Endodermal cell (in vitro differentiated cells): ENCODE results near the gene PLA2G4D. TPM values are rescaled to one million over a fixed set of nuclear protein-coding genes. Genes with fewer than 3 reads are reported as not detected.
A peak's percentile ranks its signal among the peaks of the same experiment; 100 is the strongest.

ENCODE experiments used
- DNase-seq: peaks from one replicate; pipeline ENCODE4 v3.0.0-alpha.2; 2017
- H3K27ac ChIP-seq: 2 replicates; pipeline ENCODE4 v1.5.1; 2013; ENCODE audit warnings: mild to moderate bottlenecking, low read depth, low read length, moderate library complexity
- H3K27me3 ChIP-seq: 2 replicates; pipeline ENCODE4 v1.6.1; 2013; ENCODE audit warnings: mild to moderate bottlenecking, low read length, moderate library complexity; ENCODE audit not compliant: insufficient read depth, control insufficient read depth, poor library complexity, severe bottlenecking
- H3K36me3 ChIP-seq: 2 replicates; pipeline ENCODE4 v1.7.0; 2013; ENCODE audit warnings: mild to moderate bottlenecking, low read length, moderate library complexity; ENCODE audit not compliant: control insufficient read depth, insufficient read depth
- H3K4me1 ChIP-seq: one replicate; pipeline ENCODE4 v1.7.0; 2013; ENCODE audit warnings: low read length; ENCODE audit not compliant: control insufficient read depth, insufficient read depth
- H3K4me3 ChIP-seq: 2 replicates; pipeline ENCODE4 v1.5.1; 2013; ENCODE audit warnings: mild to moderate bottlenecking, low read length, moderate library complexity
- H3K9ac ChIP-seq: 2 replicates; pipeline ENCODE4 v1.6.1; 2013; ENCODE audit warnings: mild to moderate bottlenecking, low read length, moderate library complexity; ENCODE audit not compliant: poor library complexity, severe bottlenecking; ENCODE audit errors: extremely low read depth
- H3K9me3 ChIP-seq: 2 replicates; pipeline ENCODE4 v1.6.1; 2013; ENCODE audit warnings: mild to moderate bottlenecking, low read length, moderate library complexity; ENCODE audit not compliant: control insufficient read depth
- H3K27ac Mint-ChIP-seq: 2 replicates; pipeline ENCODE4 v1.8.0; 2020; ENCODE audit warnings: mixed read lengths
- H3K27me3 Mint-ChIP-seq: 2 replicates; pipeline ENCODE4 v1.8.0; 2021; ENCODE audit warnings: mild to moderate bottlenecking, mixed read lengths; ENCODE audit not compliant: insufficient read depth
- H3K36me3 Mint-ChIP-seq: 2 replicates; pipeline ENCODE4 v1.8.0; 2020; ENCODE audit warnings: low read depth, mixed read lengths
- H3K4me1 Mint-ChIP-seq: 2 replicates; pipeline ENCODE4 v1.8.0; 2020; ENCODE audit warnings: mixed read lengths
- H3K4me3 Mint-ChIP-seq: 2 replicates; pipeline ENCODE4 v1.8.0; 2020; ENCODE audit warnings: mild to moderate bottlenecking, moderate library complexity, mixed read lengths
- H3K9me3 Mint-ChIP-seq: 2 replicates; pipeline ENCODE4 v1.8.0; 2020; ENCODE audit warnings: mild to moderate bottlenecking, mixed read lengths
- CTCF ChIP-seq: fragments of 200-600 bp; sonication (generic); conservative IDR thresholded peaks from 2 replicates; pipeline ENCODE4 v1.5.0; 2021; ENCODE audit warnings: antibody characterized with exemption, mild to moderate bottlenecking
- WGBS, 2 experiments: methylation state at CpG; one replicate each; pipeline versions ENCODE4 v1.1.5 to v1.1.7; 2013; ENCODE audit warnings: missing lambda C conversion rate in 2 of 2, mixed read lengths in 1 of 2; ENCODE audit not compliant: insufficient coverage in 1 of 2, insufficient read length in 1 of 2; 5-methylcytosine and 5-hydroxymethylcytosine counted together
- total RNA-seq, 2 donors: library from RNA; stranded (reverse); fragmentation: NEBNext Ultra II Directional in 1 of 2; extraction: Animal tissue kit (Norgen Biotek cat#: 25700) in 1 of 2; gene quantifications; 2 replicates in 1 of 2; 3 replicates in 1 of 2; pipeline ENCODE4 v1.2.1, GENCODE V29; 2021

The PLA2G4D gene
- total RNA-seq, 2 donors from 2014 or later: not detected

DNA sequence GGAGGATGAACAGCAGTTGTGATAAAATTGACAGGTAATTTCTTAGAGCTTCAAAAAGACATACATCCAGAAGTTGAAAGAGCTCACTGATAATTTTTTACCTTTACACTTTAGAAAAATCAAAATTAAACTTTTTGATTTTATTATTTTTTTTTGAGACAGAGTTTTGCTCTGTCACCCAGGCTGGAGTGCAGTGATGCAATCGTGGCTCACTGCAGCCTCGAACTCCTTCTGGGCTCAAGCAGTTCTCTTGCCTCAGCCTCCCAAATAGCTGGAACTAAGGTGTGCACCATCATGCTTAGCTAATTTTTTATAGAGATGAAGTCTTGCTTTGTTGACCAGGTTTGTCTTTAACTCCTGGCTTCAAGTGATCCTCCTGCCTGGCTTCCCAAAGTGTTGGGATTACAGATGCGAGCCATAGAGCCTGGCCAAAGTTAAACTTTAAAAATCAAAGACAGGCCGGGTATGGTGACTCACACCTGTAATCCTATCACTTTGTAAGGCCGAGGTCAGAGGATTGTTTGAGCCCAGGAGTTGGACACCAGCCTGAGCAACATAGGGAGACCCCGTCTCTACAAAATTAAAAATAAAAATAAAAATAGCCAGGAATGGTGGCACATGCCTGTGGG, 40.4 kb upstream of the PLA2G4D start:
- no peaks in the 10 kb centered on the region for H3K4me1 ChIP-seq
- no peaks in the 10 kb centered on the region for H3K36me3 ChIP-seq
- no peak for TF ChIP-seq CTCF
- no peak overlapping the region for H3K27ac ChIP-seq
- H3K9me3 ChIP-seq: peaks cover 19% of the 10 kb centered on the region
- peaks cover 3% of the 10 kb centered on the region for H3K4me1 Mint-ChIP-seq
- H3K9me3 Mint-ChIP-seq: peaks cover 19% of the 10 kb centered on the region
- H3K27ac Mint-ChIP-seq: no peak overlapping the region
- no peaks in the 10 kb centered on the region for H3K27me3 Mint-ChIP-seq
- no peaks in the 10 kb centered on the region for H3K27me3 ChIP-seq
- no peak overlapping the region for H3K9ac ChIP-seq
- 83 to 90% methylated on average over 5 to 6 of the region's 6 CpGs for WGBS, 2 experiments
- H3K4me3 ChIP-seq: no peak overlapping the region
- no peak for DNase-seq
- no peaks in the 10 kb centered on the region for H3K36me3 Mint-ChIP-seq
- no peak overlapping the region for H3K4me3 Mint-ChIP-seq

DNA sequence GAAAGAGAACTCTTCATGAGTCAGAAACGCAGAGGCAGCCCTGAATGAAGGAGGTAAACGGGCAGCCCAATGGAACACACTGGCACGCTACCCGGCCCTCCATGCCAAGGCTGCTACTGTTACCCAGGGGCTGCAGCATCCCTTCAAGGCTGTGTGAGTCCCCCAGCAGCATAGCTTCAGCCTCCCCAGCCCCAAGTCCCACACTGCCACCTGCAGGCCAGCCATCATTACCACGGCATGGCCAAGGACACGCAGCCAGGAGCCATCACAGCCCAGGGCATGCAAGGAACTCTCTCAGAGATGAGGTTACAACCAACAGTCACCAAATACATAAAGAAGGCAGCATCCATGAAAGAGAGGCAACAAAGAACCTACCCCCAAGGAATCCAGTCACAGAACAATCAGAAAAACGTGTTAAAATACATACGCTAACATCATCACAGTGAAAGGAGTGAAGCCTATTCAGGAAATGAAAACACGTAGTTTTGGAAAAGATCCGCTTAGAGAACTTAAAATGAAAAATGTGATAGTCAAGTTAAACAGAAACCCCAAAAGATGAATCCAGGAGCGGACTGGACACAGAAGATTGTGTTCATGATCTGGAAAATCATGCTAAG, 39.6 kb upstream of the PLA2G4D start:
- DNase-seq: peak; percentile 96
- peak; percentile 86 for TF ChIP-seq CTCF
- H3K4me3 ChIP-seq: no peak overlapping the region
- H3K36me3 Mint-ChIP-seq: no peaks in the 10 kb centered on the region
- H3K36me3 ChIP-seq: no peaks in the 10 kb centered on the region
- H3K9me3 ChIP-seq: peaks cover 12% of the 10 kb centered on the region
- H3K27ac Mint-ChIP-seq: no peak overlapping the region
- H3K27me3 Mint-ChIP-seq: no peaks in the 10 kb centered on the region
- 67 to 86% methylated on average over 7 to 11 of the region's 11 CpGs for WGBS, 2 experiments
- peaks cover 12% of the 10 kb centered on the region for H3K9me3 Mint-ChIP-seq
- H3K4me1 ChIP-seq: no peaks in the 10 kb centered on the region
- H3K4me1 Mint-ChIP-seq: no peaks in the 10 kb centered on the region
- no peak overlapping the region for H3K27ac ChIP-seq
- H3K27me3 ChIP-seq: no peaks in the 10 kb centered on the region
- no peak overlapping the region for H3K4me3 Mint-ChIP-seq
- H3K9ac ChIP-seq: no peak overlapping the region

GRCh38 chr15:42133356-42133755, 39.0 kb upstream of the PLA2G4D start:
- Histone ChIP-seq H3K36me3 (no peaks in the 10 kb centered on the region), H3K9ac (no peak overlapping the region), H3K9me3 (peaks cover 6% of the 10 kb centered on the region), H3K27me3 (no peaks in the 10 kb centered on the region), H3K4me1 (no peaks in the 10 kb centered on the region), H3K27ac (no peak overlapping the region), H3K4me3 (no peak overlapping the region)
- H3K4me1 Mint-ChIP-seq: no peaks in the 10 kb centered on the region
- DNase-seq: peak; percentile 38
- 85% methylated on average over 4 of the region's 4 CpGs; no CpG with 5 or more reads in 1 of the 2 experiments for WGBS, 2 experiments
- H3K4me3 Mint-ChIP-seq: no peak overlapping the region
- no peaks in the 10 kb centered on the region for H3K36me3 Mint-ChIP-seq
- H3K9me3 Mint-ChIP-seq: peaks cover 5% of the 10 kb centered on the region
- TF ChIP-seq CTCF: no peak
- no peaks in the 10 kb centered on the region for H3K27me3 Mint-ChIP-seq
- H3K27ac Mint-ChIP-seq: no peak overlapping the region
